Activated CD4-positive, alpha-beta T cell treated with anti-CD3 and anti-CD28 coated beads, Interleukin-2, amount 50 U/mL, for 48 hours (primary cell): ENCODE measurements around the gene TRAF3.

Experiments
- DNase-seq, 2 experiments: peaks; one replicate each; pipeline ENCODE4 v3.0.0-alpha.2; 2020

The TRAF3 gene

DNA sequence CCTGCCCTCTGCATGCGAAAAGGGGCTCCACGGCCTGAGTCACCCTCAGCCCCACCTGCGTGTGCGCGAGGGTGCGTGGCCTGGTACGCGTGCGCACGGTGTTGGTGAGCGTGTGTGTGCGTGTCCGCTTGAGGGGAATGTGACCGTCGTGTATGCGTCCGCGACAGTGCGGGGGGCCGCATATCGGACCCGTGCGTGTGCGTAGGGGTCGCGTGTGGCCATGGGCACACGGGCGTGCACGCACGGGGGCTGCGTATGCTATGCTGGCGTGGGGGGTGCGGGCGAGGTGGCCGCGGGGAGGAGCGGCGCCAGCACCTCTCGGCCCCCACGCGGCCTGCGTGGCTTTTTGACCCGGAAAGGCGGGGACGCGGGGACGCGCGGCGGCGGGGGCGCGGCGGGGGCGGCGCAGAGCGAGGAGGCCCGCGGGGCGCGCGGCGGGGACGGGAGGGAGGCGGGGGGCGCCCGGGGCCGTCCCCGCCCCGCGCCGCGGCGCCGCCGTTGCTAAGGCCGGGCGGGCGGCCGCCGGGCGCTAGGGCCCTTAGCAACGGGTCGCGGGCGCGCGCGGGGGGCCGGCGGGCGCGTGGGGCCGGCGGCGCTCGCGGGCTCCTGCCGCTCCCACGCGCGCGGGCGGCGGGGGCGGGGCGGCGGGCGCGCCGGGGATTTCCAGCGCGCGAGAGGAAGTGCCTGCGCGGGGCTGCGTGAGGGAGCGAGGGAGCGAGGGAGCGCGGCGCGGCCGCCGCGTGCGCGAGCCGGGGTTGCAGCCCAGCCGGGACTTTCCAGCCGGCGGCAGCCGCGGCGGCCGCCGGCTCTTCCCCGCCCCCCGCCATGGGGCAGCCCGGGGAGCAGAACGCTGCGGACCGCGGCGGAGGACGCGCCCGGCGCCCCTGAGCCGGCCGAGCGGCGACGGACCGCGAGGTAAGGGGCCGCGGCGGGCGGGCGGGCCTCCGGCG lies at the start of gene TRAF3:
Gene TRAF3 (plus strand): TSS at position 689 of the 950 bp plus-strand sequence. CDS start 92,753 bp downstream, outside the sequence.
- peak; percentile 75 to 78 for DNase-seq

GRCh38 chr14:102728501-102728900 lies 48.7 kb upstream of the TRAF3 start:
- no peak for DNase-seq

DNA sequence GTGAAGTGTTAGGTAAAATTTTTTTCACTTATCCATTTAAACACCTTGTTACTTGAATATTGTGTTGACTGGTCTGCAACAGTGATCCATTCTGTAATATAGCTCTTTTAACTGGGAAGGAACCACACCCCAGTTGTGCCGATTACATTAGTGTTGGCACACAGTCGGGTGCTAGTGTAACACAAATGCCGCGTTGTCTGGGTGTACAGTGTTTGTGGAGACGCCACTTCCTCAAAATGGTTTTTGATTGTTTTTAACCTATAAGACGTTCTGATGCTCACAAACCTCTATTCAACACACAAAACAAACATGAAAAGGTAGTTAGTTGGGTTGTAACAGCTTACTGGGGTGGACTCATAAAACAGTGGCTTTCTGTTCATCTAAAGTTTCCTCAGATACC lies 48.0 kb upstream of the TRAF3 start:
- DNase-seq: no peak

DNA sequence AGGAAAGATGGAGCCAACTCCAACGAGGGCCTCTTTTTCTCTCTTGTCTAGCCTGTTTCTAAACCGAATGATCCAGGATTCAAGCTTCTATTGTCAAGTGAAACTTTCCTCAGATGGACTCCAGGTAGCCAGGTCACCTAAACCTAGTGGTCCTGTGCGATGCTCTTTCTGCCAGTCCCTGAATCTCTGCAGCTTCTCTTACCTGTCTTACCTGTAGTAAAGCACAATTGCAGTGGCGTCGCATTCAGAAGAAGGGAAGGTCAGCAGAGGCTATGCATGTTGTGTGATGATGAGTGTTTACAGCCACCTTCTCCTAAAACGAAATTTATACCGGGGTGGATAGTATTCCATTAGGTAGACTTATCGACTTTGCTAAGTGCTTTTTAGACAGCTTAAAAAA lies 47.4 kb upstream of the TRAF3 start:
- no peak for DNase-seq

DNA sequence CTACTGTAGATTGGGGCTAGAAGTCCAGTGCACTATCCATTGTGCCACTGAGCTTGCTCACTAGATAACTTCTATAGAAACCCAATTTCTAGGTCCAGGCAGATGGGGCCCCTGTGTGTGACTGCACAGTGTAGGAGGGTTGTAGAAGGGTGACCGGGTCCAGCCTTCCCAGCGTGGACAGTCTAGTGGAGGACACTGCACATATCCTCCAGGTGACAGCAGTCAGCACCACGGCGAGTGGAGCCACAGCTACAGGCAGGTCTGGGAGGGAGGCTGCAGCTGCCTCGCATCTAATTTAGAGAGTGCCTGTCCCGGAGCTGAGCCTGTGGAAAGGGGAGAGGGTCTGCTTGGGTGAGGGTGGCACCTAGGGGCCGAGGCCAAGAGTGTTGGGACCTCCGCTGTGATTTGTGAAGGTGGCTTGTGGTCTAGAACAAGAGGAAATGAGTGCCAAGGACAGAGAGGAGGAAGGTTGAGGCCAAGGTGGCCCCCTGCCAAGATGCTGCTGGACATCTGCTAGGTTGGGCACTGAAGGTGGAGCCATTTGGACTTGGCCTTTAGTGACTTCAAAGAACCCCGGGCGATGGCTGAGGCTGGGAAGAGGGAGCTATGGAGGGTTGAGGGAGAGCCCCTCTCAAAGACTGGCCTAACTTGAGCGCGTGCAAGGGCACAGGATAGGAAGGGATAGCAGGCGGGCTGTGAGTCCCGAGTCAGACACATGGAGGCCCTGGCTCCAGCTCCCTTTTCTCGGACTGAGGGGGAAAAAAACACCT lies 46.0 kb upstream of the TRAF3 start:
- DNase-seq: no peak

DNA sequence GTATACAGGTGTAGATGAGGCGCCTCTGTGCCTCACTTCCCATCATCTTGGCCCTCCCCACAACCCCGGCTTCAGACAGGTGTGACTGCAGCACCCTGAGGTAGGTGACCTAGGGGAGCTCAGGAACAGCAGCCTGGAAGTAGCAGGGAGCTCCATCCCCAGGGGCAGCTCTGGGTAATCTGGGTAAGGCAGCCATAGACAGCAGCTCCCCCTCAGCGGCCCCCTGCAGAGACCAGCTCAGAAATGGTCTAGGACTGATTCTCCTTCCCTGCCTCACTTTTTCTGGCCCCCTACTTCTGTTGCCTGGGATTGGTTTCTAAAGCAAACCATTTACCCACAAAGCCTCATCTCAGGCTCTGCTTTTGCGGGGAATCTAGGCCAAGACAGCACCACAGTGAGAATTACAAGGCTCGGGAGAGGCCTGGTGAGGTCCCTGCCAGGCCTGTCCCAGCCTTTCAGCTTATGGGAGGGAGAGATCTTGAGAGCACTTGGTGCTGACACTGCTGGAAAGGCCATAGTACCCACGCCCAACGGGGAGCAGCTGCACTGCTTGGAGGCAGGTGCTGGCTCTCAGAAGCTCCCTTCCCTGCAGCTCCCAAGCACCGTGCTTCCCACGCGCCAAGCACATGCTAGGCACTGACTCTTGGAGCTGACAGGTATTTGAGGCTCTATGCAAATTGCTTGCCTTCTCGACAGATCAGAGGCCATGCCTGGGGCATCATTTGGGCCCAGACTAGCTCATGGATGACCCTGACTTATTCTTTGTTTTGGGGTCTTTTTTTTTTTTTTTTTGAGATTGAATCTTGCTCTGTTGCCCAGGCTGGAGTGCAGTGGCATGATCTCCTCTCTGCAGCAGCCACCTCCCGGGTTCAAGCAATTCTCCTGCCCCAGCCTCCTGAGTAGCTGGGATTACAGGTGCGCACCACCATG lies 45.1 kb upstream of the TRAF3 start:
- no peak for DNase-seq

DNA sequence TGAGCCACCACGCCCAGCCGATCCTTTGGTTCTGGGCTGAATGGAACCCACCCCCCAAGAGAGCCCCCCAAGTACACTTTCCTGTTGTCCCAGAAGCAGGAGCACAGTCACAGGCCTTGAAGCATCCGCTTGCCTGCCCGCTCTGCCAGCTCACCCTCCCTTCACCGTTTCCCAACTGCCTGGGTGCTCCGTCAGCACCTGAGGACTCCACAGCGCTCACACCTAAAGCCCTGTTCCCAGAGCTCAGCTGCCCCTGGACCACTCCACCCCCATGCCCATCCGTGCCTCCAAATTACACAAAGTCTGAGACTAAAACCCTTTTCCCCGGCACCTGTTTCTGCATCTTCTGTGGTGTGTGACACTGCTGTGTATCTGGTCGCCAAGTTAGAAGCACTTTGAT lies 44.3 kb upstream of the TRAF3 start:
- no peak for DNase-seq

GRCh38 chr14:102733326-102733725 lies 43.9 kb upstream of the TRAF3 start:
- DNase-seq: no peak

DNA sequence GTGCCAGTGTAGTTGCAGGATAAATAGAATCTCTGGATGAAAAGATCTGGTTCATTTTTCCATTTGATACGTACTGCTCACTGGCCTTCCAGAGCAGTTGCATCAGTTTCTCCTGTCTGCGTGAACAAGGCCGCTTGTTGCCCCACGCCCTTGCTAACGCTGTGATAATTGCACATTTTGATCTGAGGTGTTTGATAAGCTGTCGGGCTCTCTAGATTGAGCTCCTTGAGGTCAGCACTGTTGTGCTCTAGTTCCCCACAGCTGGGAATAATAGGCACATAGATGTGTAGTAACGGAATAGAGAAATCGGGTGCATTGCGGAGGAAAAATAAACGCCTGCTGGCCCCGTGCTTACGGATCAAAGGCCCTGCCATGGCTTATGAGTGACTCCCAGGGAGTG lies 42.8 kb upstream of the TRAF3 start:
- no peak for DNase-seq

- no peak for DNase-seq
Observed at GRCh38 chr14:102736956-102737355, 40.3 kb upstream of the TRAF3 start.

- no peak for DNase-seq
Observed at GRCh38 chr14:102737402-102738372, 39.6 kb upstream of the TRAF3 start.

GRCh38 chr14:102738373-102739189 lies 38.7 kb upstream of the TRAF3 start:
- DNase-seq: no peak

- DNase-seq: no peak
Observed at GRCh38 chr14:102739190-102739469, 38.1 kb upstream of the TRAF3 start.

- DNase-seq: no peak
Observed at GRCh38 chr14:102746634-102747438, 30.4 kb upstream of the TRAF3 start.

GRCh38 chr14:102748806-102749205 lies 28.4 kb upstream of the TRAF3 start:
- DNase-seq: no peak

- no peak for DNase-seq
Observed at GRCh38 chr14:102749393-102750305, 27.6 kb upstream of the TRAF3 start.

GRCh38 chr14:102750376-102750775 lies 26.9 kb upstream of the TRAF3 start:
- DNase-seq: no peak

- no peak for DNase-seq
Observed at GRCh38 chr14:102751088-102751487, 26.2 kb upstream of the TRAF3 start.
